Esophagus squamous epithelium (tissue), 4 donors: ENCODE results near the gene APCDD1.

ENCODE experiments used
- POLR2A ChIP-seq, 4 donors: fragments of 450-650 bp; IDR thresholded peaks; one replicate each; pipeline ENCODE4 v1.6.1; 2017; ENCODE audit warnings: antibody characterized with exemption in 4 of 4, mild to moderate bottlenecking in 4 of 4, moderate library complexity in 3 of 4
- TF ChIP-seq, protein P1 (sequence below), 6 experiments: fragments of 450-650 bp in 4 of 6; fragments of 200-600 bp in 2 of 6; sonication (generic) in 2 of 6; IDR thresholded peaks; one replicate each; pipeline ENCODE4 v1.5.1; 2016 to 2019; ENCODE audit warnings: antibody characterized with exemption in 6 of 6, mild to moderate bottlenecking in 4 of 6, moderate library complexity in 4 of 6

DNA sequence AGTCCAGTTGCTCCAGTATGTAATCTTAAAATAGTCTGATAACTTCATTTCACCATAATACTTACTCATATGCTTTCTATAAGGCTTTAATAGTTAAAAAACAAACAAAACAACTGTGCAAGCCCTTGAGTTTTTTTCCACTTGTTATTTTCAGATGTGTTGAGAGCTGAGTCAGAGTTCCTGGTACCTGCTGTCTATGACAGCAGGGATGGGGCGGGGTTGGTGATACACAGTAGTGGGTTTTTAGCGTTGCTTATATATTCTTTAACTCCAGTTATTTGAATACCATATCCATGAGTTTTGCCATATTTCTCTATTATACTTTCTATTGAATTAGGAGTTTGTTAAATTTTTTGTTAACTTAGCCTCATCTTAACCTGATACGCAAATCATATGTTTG is 76.4 kb downstream of the APCDD1 start:
- TF ChIP-seq POLR2A (IDR thresholded peaks at IDR 0.05): no peak
- TF ChIP-seq, protein P1, sequence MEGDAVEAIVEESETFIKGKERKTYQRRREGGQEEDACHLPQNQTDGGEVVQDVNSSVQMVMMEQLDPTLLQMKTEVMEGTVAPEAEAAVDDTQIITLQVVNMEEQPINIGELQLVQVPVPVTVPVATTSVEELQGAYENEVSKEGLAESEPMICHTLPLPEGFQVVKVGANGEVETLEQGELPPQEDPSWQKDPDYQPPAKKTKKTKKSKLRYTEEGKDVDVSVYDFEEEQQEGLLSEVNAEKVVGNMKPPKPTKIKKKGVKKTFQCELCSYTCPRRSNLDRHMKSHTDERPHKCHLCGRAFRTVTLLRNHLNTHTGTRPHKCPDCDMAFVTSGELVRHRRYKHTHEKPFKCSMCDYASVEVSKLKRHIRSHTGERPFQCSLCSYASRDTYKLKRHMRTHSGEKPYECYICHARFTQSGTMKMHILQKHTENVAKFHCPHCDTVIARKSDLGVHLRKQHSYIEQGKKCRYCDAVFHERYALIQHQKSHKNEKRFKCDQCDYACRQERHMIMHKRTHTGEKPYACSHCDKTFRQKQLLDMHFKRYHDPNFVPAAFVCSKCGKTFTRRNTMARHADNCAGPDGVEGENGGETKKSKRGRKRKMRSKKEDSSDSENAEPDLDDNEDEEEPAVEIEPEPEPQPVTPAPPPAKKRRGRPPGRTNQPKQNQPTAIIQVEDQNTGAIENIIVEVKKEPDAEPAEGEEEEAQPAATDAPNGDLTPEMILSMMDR (IDR thresholded peaks at IDR 0.05): no peak
